HCT116 (cell line): Measurements from ENCODE around the gene USF2. TPM values are rescaled to one million over a fixed set of nuclear protein-coding genes. Genes with fewer than 3 reads are reported as not detected.

Experiments used
- ATAC-seq: fragments of 200-7000 bp; cut with Tn5 transposase; 2 replicates; pipeline ENCODE4 v1.9.1; 2020; ENCODE audit warnings: mild to moderate bottlenecking, moderate library complexity
- BruUV-seq: library from RNA; stranded (reverse); fragments of 400-500 nt; replicated peaks from 2 replicates; lab custom pipeline; 2021; lab: Mats Ljungman, UMichigan
- CTCF ChIA-PET: fragments of 300-600 bp; sonication (Branson Sonifier 250); formaldehyde crosslinking; loops from one replicate; lab custom pipeline; 2021; ENCODE audit warnings: antibody characterized with exemption; lab: Charles Lee
- POLR2A ChIA-PET: fragments of 300-600, 350-600 bp; sonication (Branson Sonifier 250); formaldehyde crosslinking; loops from one replicate; lab custom pipeline; 2021; ENCODE audit warnings: antibody characterized with exemption; lab: Charles Lee
- RAD21 ChIA-PET, 2 experiments: fragments of 300-600 bp; sonication (Branson Sonifier 250); formaldehyde crosslinking; loops; one replicate each; lab custom pipeline; 2023; ENCODE audit warnings: low total read pairs in 2 of 2; ENCODE audit not compliant: uncharacterized antibody in 2 of 2, unreplicated experiment in 2 of 2, low non-redundant PET in 1 of 2; lab: Charles Lee
- DNase-seq: peaks from one replicate; pipeline ENCODE4 v3.0.0-alpha.2; 2010; ENCODE audit warnings: low read depth, low spot score
- H2AFZ ChIP-seq: fragments of 200-600 bp; shearing (Covaris generic), sonication (generic); 2 replicates; pipeline ENCODE4 v1.6.1; 2017; ENCODE audit warnings: low read depth, mixed run types, mixed read lengths, antibody characterized with exemption, low read length; ENCODE audit not compliant: poor library complexity, severe bottlenecking
- H3K27ac ChIP-seq: 2 replicates; pipeline ENCODE4 v1.5.1; 2012; ENCODE audit warnings: low read depth, low read length
- H3K27me3 ChIP-seq: fragments of 200-600 bp; sonication (generic); 2 replicates; pipeline ENCODE4 v1.6.1; 2016; ENCODE audit warnings: mixed run types, low read length, mixed read lengths; ENCODE audit not compliant: insufficient read depth
- H3K36me3 ChIP-seq, 2 experiments: fragments of 200-500 bp in 1 of 2; fragments of 200-600 bp in 1 of 2; sonication (Bioruptor generic) in 1 of 2; sonication (generic) in 1 of 2; 2 replicates each; pipeline versions ENCODE4 v1.5.1 to v1.6.1; 2014 to 2016; ENCODE audit warnings: low read length in 2 of 2, inconsistent platforms in 1 of 2, mixed read lengths in 1 of 2, mixed run types in 1 of 2; ENCODE audit not compliant: insufficient read depth in 2 of 2, control insufficient read depth in 1 of 2
- H3K4me1 ChIP-seq, 2 experiments: fragments of 200-600 bp in 1 of 2; sonication (generic) in 1 of 2; 2 replicates each; pipeline versions ENCODE4 v1.5.1 to v1.6.1; 2012 to 2017; ENCODE audit warnings: low read length in 2 of 2, inconsistent platforms in 1 of 2, mild to moderate bottlenecking in 1 of 2, mixed read lengths in 1 of 2, mixed run types in 1 of 2, moderate library complexity in 1 of 2; ENCODE audit not compliant: insufficient read depth in 2 of 2, control insufficient read depth in 1 of 2
- H3K4me2 ChIP-seq: fragments of 200-600 bp; sonication (generic); 2 replicates; pipeline ENCODE4 v1.6.1; 2017; ENCODE audit warnings: mixed run types, low read length, mixed read lengths
- H3K4me3 ChIP-seq, 2 experiments: fragments of 200-600 bp in 1 of 2; sonication (generic) in 1 of 2; replicated peaks in 1 of 2; 2 replicates each; pipeline ENCODE4 v1.5.1; 2011 to 2016; ENCODE audit warnings: low read length in 2 of 2, control low read depth in 1 of 2, low read depth in 1 of 2, mild to moderate bottlenecking in 1 of 2, mixed read lengths in 1 of 2, mixed run types in 1 of 2
- H3K79me2 ChIP-seq: fragments of 200-600 bp; sonication (generic); 2 replicates; pipeline ENCODE4 v1.6.1; 2017; ENCODE audit warnings: mild to moderate bottlenecking, mixed run types, low read length, moderate library complexity, mixed read lengths; ENCODE audit not compliant: insufficient read depth
- H3K9ac ChIP-seq: fragments of 200-600 bp; sonication (generic); 2 replicates; pipeline ENCODE4 v1.6.1; 2016; ENCODE audit warnings: low read length, mixed read lengths
- H3K9me2 ChIP-seq: fragments of 200-600 bp; sonication (generic), shearing (Covaris generic); 2 replicates; pipeline ENCODE4 v1.6.1; 2017; ENCODE audit warnings: mixed run types, mild to moderate bottlenecking, moderate library complexity; ENCODE audit not compliant: insufficient read depth
- H3K9me3 ChIP-seq, 2 experiments: fragments of 200-500 bp in 1 of 2; fragments of 200-600 bp in 1 of 2; sonication (Bioruptor generic) in 1 of 2; sonication (generic) in 1 of 2; 2 replicates each; pipeline ENCODE4 v1.6.1; 2014 to 2017; ENCODE audit warnings: low read length in 2 of 2, mixed read lengths in 2 of 2, inconsistent platforms in 1 of 2, low read depth in 1 of 2, mild to moderate bottlenecking in 1 of 2, mixed run types in 1 of 2, moderate library complexity in 1 of 2; ENCODE audit not compliant: control insufficient read depth in 1 of 2, insufficient read depth in 1 of 2
- H4K20me1 ChIP-seq: fragments of 200-600 bp; sonication (generic), shearing (Covaris generic); 2 replicates; pipeline ENCODE4 v1.6.1; 2017; ENCODE audit warnings: mixed run types, mild to moderate bottlenecking, moderate library complexity; ENCODE audit not compliant: insufficient read depth
- CBX3 ChIP-seq: IDR thresholded peaks from 2 replicates; pipeline ENCODE4 v1.6.1; 2012; ENCODE audit warnings: low read depth
- EGR1 ChIP-seq: IDR thresholded peaks from 2 replicates; pipeline ENCODE4 v1.6.1; 2012; ENCODE audit warnings: low read depth
- ELF1 ChIP-seq: IDR thresholded peaks from 2 replicates; pipeline ENCODE4 v1.6.1; 2012; ENCODE audit warnings: low read depth, borderline replicate concordance
- FOSL1 ChIP-seq: IDR thresholded peaks from 2 replicates; pipeline ENCODE4 v1.6.1; 2012; ENCODE audit warnings: low read depth
- MAX ChIP-seq: IDR thresholded peaks from 2 replicates; pipeline ENCODE4 v1.6.1; 2012
- POLR2A ChIP-seq: IDR thresholded peaks from 2 replicates; pipeline ENCODE4 v1.7.0; 2011; ENCODE audit warnings: borderline replicate concordance; ENCODE audit not compliant: insufficient read depth, insufficient read length; ENCODE audit errors: extremely low read depth
- RAD21 ChIP-seq: IDR thresholded peaks from 2 replicates; pipeline ENCODE4 v1.6.1; 2012; ENCODE audit warnings: low read depth, mild to moderate bottlenecking
- SP1 ChIP-seq: IDR thresholded peaks from 2 replicates; pipeline ENCODE4 v1.6.1; 2012; ENCODE audit warnings: low read depth
- SRF ChIP-seq: IDR thresholded peaks from 2 replicates; pipeline ENCODE4 v1.6.1; 2012; ENCODE audit warnings: low read depth
- TCF7L2 ChIP-seq: IDR thresholded peaks from 2 replicates; pipeline ENCODE4 v1.7.0; 2011; ENCODE audit warnings: borderline replicate concordance, inconsistent platforms; ENCODE audit not compliant: insufficient read depth, insufficient read length; ENCODE audit errors: extremely low read depth
- YY1 ChIP-seq: IDR thresholded peaks from 2 replicates; pipeline ENCODE4 v1.6.1; 2011; ENCODE audit warnings: low read length, low read depth, moderate library complexity, mild to moderate bottlenecking; ENCODE audit not compliant: insufficient replicate concordance; ENCODE audit errors: extremely low read depth
- ZBTB33 ChIP-seq: IDR thresholded peaks from 2 replicates; pipeline ENCODE4 v1.6.1; 2011; ENCODE audit warnings: mild to moderate bottlenecking, low read length, moderate library complexity; ENCODE audit not compliant: insufficient replicate concordance; ENCODE audit errors: extremely low read depth
- ZFX ChIP-seq: fragments of 450-650 bp; IDR thresholded peaks from 2 replicates; pipeline ENCODE4 v1.6.1; 2017
- intact Hi-C: fragments of 100-400 bp; cut with micrococcal nuclease; formaldehyde crosslinking; loops from 2 replicates; pipeline ENCODE4 v1.10.0; 2022
- total RNA-seq: library from RNA; stranded (reverse); gene quantifications from one replicate; pipeline ENCODE4 v1.2.1, GENCODE V29; 2021; ENCODE audit not compliant: unreplicated experiment

Gene USF2
- total RNA-seq, 1 experiment from 2014 or later = 98.4 TPM

GRCh38 chr19:35241417-35241816 lies 27.3 kb upstream of the USF2 start (continued):
- TF ChIP-seq SRF = no peak

- Histone ChIP-seq H3K9me3 (0 out of 4 replicates have a peak, but pooled peaks cover 0 to 5% of the 10 kb centered on the region in 2 experiments), H2AFZ (peak overlapping the region; percentile 42), H3K79me2 (peaks cover 27% of the 10 kb centered on the region), H3K36me3 (peaks cover 6 to 15% of the 10 kb centered on the region in 2 experiments; a peak in 3 of 4 replicates), H3K4me2 (peak overlapping the region; percentile 93), H3K27me3 (no peaks in the 10 kb centered on the region), H3K9me2 (no peaks in the 10 kb centered on the region), H3K4me1 (peaks cover 10 to 26% of the 10 kb centered on the region in 2 experiments), H4K20me1 (peaks cover 4% of the 10 kb centered on the region; the same call in 1 of the 2 replicates), H3K4me3 (peak overlapping the region in 1 of 2 experiments; percentile 98; a peak in 1 of 4 replicates), H3K27ac (peak overlapping the region; percentile 98), H3K9ac (peak overlapping the region; percentile 93; the same call in 1 of the 2 replicates)
- DNase-seq = no peak
- ChIA-PET RAD21 (no interaction called here), POLR2A (no interaction called here), CTCF (interaction anchor here (1.5 kb wide), 1 partner anchor 104 kb away, joined by 4 read pairs; no protein-coding TSS in a partner anchor)
- BruUV-seq = no TSS peak
- no peak for TF ChIP-seq MAX
- no peak for TF ChIP-seq ZBTB33
- TF ChIP-seq POLR2A = no peak
- TF ChIP-seq RAD21 = no peak
- TF ChIP-seq SRF = no peak
- no peak for TF ChIP-seq TCF7L2
- TF ChIP-seq CBX3 = no peak
- no peak for TF ChIP-seq EGR1
- no peak for TF ChIP-seq FOSL1
- TF ChIP-seq ZFX = no peak
- TF ChIP-seq YY1 = no peak
- no peak for TF ChIP-seq ELF1
- TF ChIP-seq SP1 = no peak
- intact Hi-C loops = loop anchor here (5.0 kb wide), 2 partner anchors 84 to 179 kb away; no protein-coding TSS in a partner anchor
- ATAC-seq = no peak
Measured at GRCh38 chr19:35246466-35247092, 22.2 kb upstream of the USF2 start.
